Measurements from ENCODE around the gene TMEM203. TPM values are rescaled to one million over a fixed set of nuclear protein-coding genes. Genes with fewer than 3 reads are reported as not detected.

TMEM203 gene
- total and polyA plus RNA-seq, 10 of the 15 experiments (the other 5 are each of a cell fraction or from before 2014, with no cell fraction given) = 7.2 to 68.1 (median 33.8) TPM

DNA sequence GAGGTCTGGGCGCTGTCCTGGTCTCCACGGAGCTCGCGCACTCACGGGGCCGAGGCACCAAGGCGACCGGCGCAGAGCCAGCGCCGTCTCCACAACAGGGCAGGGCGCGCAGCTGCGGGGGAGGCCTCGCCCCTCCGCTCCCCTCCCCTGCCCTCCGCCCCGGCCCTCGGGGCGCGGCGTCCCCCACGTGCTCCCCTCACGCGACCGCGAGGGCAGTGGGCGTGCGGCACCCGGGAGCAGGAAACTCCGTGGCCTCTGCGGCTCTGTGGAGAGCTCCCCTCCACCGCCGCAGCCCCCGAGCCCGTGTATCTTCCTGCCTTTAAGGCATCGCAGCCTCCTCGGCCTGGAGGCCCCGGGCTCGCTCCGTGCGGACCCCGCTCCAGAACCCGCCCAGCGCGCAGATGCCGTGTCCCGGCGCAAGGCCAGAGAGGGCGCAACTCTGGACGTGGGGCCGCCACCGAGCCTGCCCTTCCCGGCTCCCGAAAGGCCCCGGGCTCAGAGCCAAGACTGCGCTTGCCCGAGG lies 34.9 kb upstream of the TMEM203 start (continued):
- TF ChIP-seq EP300 (IDR thresholded peaks at IDR 0.05; ENCODE audit: borderline replicate concordance in 1 of 2, control insufficient read depth in 1 of 2, low read depth in 2 of 2, low read length in 2 of 2) (no peak), SIX5 (IDR thresholded peaks at IDR 0.05; ENCODE audit: low read depth, low read length, severe bottlenecking) (no peak), JUND (IDR thresholded peaks at IDR 0.05; ENCODE audit: low read depth, low read length) (no peak), NR2C2 (IDR thresholded peaks at IDR 0.05; ENCODE audit: borderline replicate concordance, control insufficient read depth, insufficient read length, low read depth) (no peak), TCF3 (IDR thresholded peaks at IDR 0.05; ENCODE audit: borderline replicate concordance, insufficient read depth, low read depth, low read length) (no peak), TCF12 (IDR thresholded peaks at IDR 0.05; ENCODE audit: low read depth, low read length) (0 out of 2 replicates have a peak, but pooled peaks have one; percentile 33), HDGF (IDR thresholded peaks at IDR 0.05) (no peak), EGR1 (IDR thresholded peaks at IDR 0.05; ENCODE audit: borderline replicate concordance in 1 of 2, low read depth in 2 of 2, low read length in 2 of 2) (peak in 1 of 2 experiments; percentile 74; a peak in 2 of 3 replicates), PAX5 (IDR thresholded peaks at IDR 0.05; ENCODE audit: borderline replicate concordance, low read depth, low read length) (no peak), ZNF622 (IDR thresholded peaks at IDR 0.05) (no peak), NBN (IDR thresholded peaks at IDR 0.05) (peak; percentile 20), POLR2AphosphoS2 (IDR thresholded peaks at IDR 0.05; ENCODE audit: low read depth, low read length) (no peak), MTA2 (IDR thresholded peaks at IDR 0.05; ENCODE audit: low read depth) (no peak), NR2C1 (IDR thresholded peaks at IDR 0.05) (no peak), MXI1 (IDR thresholded peaks at IDR 0.05; ENCODE audit: low read depth, low read length) (peak; percentile 53; the same call in 1 of the 2 replicates), DPF2 (IDR thresholded peaks at IDR 0.05) (no peak; the same call in 1 of the 2 replicates)
- TF ChIP-seq, protein P1, sequence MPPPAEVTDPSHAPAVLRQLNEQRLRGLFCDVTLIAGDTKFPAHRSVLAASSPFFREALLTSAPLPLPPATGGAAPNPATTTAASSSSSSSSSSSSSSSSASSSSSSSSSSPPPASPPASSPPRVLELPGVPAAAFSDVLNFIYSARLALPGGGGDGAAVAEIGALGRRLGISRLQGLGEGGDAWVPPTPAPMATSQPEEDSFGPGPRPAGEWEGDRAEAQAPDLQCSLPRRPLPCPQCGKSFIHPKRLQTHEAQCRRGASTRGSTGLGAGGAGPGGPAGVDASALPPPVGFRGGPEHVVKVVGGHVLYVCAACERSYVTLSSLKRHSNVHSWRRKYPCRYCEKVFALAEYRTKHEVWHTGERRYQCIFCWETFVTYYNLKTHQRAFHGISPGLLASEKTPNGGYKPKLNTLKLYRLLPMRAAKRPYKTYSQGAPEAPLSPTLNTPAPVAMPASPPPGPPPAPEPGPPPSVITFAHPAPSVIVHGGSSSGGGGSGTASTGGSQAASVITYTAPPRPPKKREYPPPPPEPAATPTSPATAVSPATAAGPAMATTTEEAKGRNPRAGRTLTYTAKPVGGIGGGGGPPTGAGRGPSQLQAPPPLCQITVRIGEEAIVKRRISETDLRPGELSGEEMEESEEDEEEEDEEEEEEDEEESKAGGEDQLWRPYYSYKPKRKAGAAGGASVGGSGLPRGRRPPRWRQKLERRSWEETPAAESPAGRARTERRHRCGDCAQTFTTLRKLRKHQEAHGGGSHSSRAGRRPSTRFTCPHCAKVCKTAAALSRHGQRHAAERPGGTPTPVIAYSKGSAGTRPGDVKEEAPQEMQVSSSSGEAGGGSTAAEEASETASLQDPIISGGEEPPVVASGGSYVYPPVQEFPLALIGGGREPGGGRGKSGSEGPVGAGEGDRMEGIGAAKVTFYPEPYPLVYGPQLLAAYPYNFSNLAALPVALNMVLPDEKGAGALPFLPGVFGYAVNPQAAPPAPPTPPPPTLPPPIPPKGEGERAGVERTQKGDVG (CRISPR knock-in tag; IDR thresholded peaks at IDR 0.05) = no peak
- TF ChIP-seq, protein P2, sequence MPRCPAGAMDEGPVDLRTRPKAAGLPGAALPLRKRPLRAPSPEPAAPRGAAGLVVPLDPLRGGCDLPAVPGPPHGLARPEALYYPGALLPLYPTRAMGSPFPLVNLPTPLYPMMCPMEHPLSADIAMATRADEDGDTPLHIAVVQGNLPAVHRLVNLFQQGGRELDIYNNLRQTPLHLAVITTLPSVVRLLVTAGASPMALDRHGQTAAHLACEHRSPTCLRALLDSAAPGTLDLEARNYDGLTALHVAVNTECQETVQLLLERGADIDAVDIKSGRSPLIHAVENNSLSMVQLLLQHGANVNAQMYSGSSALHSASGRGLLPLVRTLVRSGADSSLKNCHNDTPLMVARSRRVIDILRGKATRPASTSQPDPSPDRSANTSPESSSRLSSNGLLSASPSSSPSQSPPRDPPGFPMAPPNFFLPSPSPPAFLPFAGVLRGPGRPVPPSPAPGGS (IDR thresholded peaks at IDR 0.05; ENCODE audit: borderline replicate concordance, insufficient read depth, low read depth, low read length, poor library complexity, severe bottlenecking) = no peak
- TF ChIP-seq, protein P3, sequence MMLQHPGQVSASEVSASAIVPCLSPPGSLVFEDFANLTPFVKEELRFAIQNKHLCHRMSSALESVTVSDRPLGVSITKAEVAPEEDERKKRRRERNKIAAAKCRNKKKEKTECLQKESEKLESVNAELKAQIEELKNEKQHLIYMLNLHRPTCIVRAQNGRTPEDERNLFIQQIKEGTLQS (IDR thresholded peaks at IDR 0.05; ENCODE audit: borderline replicate concordance, extremely low read depth, low read depth, low read length) = 0 out of 2 replicates have a peak, but pooled peaks have one; percentile 38
- TF ChIP-seq, protein P4, sequence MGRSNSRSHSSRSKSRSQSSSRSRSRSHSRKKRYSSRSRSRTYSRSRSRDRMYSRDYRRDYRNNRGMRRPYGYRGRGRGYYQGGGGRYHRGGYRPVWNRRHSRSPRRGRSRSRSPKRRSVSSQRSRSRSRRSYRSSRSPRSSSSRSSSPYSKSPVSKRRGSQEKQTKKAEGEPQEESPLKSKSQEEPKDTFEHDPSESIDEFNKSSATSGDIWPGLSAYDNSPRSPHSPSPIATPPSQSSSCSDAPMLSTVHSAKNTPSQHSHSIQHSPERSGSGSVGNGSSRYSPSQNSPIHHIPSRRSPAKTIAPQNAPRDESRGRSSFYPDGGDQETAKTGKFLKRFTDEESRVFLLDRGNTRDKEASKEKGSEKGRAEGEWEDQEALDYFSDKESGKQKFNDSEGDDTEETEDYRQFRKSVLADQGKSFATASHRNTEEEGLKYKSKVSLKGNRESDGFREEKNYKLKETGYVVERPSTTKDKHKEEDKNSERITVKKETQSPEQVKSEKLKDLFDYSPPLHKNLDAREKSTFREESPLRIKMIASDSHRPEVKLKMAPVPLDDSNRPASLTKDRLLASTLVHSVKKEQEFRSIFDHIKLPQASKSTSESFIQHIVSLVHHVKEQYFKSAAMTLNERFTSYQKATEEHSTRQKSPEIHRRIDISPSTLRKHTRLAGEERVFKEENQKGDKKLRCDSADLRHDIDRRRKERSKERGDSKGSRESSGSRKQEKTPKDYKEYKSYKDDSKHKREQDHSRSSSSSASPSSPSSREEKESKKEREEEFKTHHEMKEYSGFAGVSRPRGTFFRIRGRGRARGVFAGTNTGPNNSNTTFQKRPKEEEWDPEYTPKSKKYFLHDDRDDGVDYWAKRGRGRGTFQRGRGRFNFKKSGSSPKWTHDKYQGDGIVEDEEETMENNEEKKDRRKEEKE (IDR thresholded peaks at IDR 0.05) = no peak

Data from GM12878 (cell line).